Measurements from ENCODE around the gene ITK. TPM values are rescaled to one million over a fixed set of nuclear protein-coding genes. Genes with fewer than 3 reads are reported as not detected.

Gene ITK
- 100 to 1,000 TPM; 152 to 156 TPM for total RNA-seq

DNA sequence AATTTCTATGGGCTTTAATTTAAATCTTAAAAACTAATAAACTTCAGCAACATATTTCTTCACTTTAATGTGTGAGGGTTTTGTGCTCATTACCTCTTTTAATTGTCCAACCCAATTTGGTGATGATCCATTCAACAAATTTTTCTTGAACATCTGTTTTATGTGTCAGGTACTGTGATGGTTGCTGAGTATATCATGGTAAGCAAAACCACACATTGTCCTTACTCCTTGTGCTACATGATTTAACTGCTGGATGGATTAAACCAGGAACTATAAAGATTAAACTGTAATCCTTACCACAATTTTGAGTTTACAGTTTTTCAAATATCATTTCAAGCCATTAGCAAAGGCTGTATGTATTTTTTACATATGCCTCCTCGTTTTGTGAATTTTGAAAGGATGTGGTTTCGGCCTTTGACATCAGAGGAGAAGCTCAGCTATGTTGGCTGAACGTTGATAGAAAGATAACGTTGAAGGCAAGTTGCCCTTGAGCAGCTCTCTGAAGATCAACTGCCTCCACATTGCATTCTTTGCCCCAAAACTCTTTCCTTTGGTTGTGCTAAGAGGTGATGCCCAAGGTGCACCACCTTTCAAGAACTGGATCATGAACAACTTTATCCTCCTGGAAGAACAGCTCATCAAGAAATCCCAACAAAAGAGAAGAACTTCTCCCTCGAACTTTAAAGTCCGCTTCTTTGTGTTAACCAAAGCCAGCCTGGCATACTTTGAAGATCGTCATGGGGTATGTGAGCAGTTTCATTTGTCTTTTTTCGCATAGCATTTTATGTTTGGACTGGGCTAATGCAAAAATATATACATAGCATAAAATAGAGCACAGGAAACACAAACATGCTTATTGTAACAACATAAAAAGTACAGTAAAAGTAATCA, at the start of gene ITK:
ITK (plus strand) TSS at position 467 of the 891 bp plus-strand sequence; CDS start at position 605, 138 bp downstream.
- CTCF ChIA-PET: interaction anchor here (1.0 to 1.9 kb wide), 3 partner anchors 10 to 14 kb away, joined by 4 to 9 read pairs (median 5); no protein-coding TSS in a partner anchor
- POLR2A ChIA-PET: interaction anchor here (0.5 to 4.4 kb wide), 10 partner anchors 10 to 413 kb away, joined by 3 to 60 read pairs (median 6); partner anchors contain the start of gene MED7

DNA sequence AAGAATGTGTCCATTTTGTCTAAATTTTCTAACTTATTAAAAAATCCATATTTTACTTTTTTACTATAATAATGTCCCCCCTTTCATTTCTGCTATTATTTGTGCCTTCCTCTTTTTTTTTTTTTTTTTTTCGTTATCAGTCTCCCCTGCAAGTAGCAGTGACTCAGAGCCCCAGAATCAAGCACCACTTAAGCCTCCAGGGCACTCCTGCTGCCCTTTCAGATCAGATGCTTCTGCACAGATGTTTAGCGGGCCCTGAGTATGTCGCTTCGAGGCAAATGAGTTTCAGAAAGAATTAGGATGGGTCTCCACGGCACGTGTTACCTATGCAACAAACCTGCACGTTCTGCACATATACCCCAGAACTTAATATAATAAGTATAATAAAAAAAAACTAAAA, 49.7 kb upstream of the ITK start:
- CTCF ChIA-PET: interaction anchor here (0.7 kb wide), 1 partner anchor 24 kb away, joined by 5 read pairs; no protein-coding TSS in a partner anchor
- POLR2A ChIA-PET: no interaction called here

DNA sequence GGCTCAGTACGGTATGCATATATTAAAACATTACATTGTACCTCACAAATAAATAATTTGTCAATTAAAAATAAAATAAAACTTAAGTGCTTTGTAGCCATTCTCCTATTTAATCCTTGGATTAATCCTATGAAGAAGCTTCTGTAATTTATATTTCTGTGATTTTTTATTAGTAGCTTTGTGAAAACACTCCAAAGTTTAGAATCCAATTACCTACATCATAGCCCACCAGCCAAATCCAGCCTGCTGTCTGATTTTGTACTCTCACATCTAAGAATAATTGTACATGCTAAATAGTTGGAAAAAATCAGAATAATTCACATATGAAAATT, 48.4 kb upstream of the ITK start:
- POLR2A ChIA-PET: no interaction called here
- CTCF ChIA-PET: interaction anchor here (1.0 to 1.5 kb wide), 7 partner anchors 8 to 212 kb away, joined by 3 to 7 read pairs (median 4); partner anchors contain the start of gene MED7

GRCh38 chr5:157137691-157138090, 42.9 kb upstream of the ITK start:
- CTCF ChIA-PET: no interaction called here
- POLR2A ChIA-PET: no interaction called here

- ChIA-PET CTCF (interaction anchor here (0.8 to 1.7 kb wide), 10 partner anchors 10 to 209 kb away, joined by 3 to 7 read pairs (median 3); no protein-coding TSS in a partner anchor), POLR2A (interaction anchor here (0.6 to 2.4 kb wide), 18 partner anchors 30 to 588 kb away, joined by 3 to 16 read pairs (median 4); partner anchors contain the start of gene ITK)
These were observed 38.1 kb upstream of the ITK start, which contains the start of gene MED7 for GRCh38 chr5:157142317-157143126. TSS of gene MED7 (minus strand) at chr5:157142865. CDS start at chr5:157139431, 3,434 bp downstream.

- ChIA-PET CTCF (interaction anchor here (0.8 to 1.7 kb wide), 10 partner anchors 9 to 209 kb away, joined by 3 to 7 read pairs (median 4); no protein-coding TSS in a partner anchor), POLR2A (interaction anchor here (0.6 to 2.4 kb wide), 19 partner anchors 29 to 587 kb away, joined by 3 to 16 read pairs (median 4); partner anchors contain the start of gene ITK)
These were observed 37.3 kb upstream of the ITK start for GRCh38 chr5:157143127-157143971.

DNA sequence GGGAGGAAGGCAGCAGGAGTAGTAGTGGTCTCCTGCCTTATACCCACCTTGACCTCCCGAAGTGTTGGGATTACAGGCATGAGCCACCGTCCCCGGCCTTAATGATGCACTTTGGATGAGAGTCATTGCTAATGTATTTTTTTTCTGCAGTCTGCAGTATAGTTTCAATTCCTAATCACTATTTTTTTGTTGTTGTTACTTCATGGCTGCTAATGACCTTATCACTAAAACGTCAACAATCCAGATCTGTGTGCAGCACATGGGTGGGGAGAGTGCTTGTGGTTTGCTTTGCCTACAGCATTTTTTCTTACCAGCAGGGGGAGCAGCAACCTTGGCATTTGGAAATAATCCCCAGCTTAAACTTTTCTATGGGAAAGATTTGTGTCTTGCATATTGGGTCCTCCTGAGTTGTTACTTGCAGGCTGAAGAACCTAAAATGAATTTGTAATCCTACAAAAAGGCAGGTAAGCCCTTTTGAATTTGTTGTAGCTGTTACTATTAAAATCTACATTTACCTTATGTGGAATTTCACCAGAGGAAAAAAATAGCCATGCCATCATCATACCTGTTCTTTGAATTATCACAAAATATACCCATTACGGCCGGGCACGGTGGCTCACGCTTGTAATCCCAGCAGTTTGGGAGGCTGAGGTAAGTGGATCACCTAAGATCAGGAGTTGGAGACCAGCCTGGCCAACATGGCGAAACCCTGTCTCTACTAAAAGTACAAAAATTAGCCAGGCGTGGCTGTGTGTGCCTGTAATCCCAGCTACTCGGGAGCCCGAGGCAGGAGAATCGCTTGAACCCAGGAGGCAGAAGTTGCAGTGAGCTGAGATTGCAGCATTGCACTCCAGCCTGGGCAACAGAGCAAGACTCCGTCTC, 31.7 kb upstream of the ITK start:
- ChIA-PET CTCF (interaction anchor here (0.6 to 2.9 kb wide), 22 partner anchors 13 to 226 kb away, joined by 3 to 12 read pairs (median 4); partner anchors contain the start of gene CYFIP2), POLR2A (interaction anchor here (0.6 to 1.7 kb wide), 3 partner anchors 40 to 53 kb away, joined by 3 to 4 read pairs (median 4); no protein-coding TSS in a partner anchor)

DNA sequence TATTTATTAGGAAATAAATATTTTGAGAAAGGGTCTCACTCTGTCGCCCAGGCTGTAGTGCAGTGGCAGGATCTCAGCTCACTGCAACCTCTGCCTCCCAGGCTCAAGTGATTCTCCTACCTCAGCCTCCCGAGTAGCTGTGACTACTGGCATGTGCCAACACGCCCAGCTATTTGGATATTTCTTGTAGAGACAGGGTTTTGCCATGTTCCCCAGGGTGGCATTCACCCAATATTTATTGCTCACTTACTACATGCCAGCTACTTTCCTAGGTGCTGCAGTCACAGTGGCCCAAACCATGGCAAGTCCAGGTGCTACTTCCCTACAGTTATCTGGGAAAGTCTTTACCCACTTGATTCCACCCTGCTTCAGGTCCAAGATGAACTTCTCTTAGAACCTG, 29.6 kb upstream of the ITK start:
- ChIA-PET CTCF (no interaction called here), POLR2A (no interaction called here)

GRCh38 chr5:157155297-157155696, 25.3 kb upstream of the ITK start:
- CTCF ChIA-PET: interaction anchor here (1.0 kb wide), 1 partner anchor 36 kb away, joined by 3 read pairs; no protein-coding TSS in a partner anchor

GRCh38 chr5:157157293-157157891, 23.2 kb upstream of the ITK start:
- POLR2A ChIA-PET: interaction anchor here (0.9 kb wide), 1 partner anchor 20 kb away, joined by 3 read pairs; no protein-coding TSS in a partner anchor
- CTCF ChIA-PET: no interaction called here

More at GRCh38 chr5:157155297-157155696, 25.3 kb upstream of the ITK start:
- POLR2A ChIA-PET: interaction anchor here (0.8 to 1.8 kb wide), 4 partner anchors 24 to 34 kb away, joined by 3 to 8 read pairs (median 7); no protein-coding TSS in a partner anchor

GRCh38 chr5:157159209-157159751, 21.4 kb upstream of the ITK start:
- CTCF ChIA-PET: no interaction called here
- POLR2A ChIA-PET: interaction anchor here (1.0 kb wide), 1 partner anchor 28 kb away, joined by 3 read pairs; no protein-coding TSS in a partner anchor

- POLR2A ChIA-PET: interaction anchor here (1.0 kb wide), 1 partner anchor 27 kb away, joined by 3 read pairs; no protein-coding TSS in a partner anchor
- CTCF ChIA-PET: no interaction called here
These were observed 20.6 kb upstream of the ITK start for GRCh38 chr5:157160001-157160400.

- ChIA-PET CTCF (interaction anchor here (1.5 to 2.3 kb wide), 3 partner anchors 10 to 13 kb away, joined by 4 to 5 read pairs (median 5); no protein-coding TSS in a partner anchor), POLR2A (no interaction called here)
These were observed 18.6 kb upstream of the ITK start for GRCh38 chr5:157161996-157162395.

- POLR2A ChIA-PET: no interaction called here
- CTCF ChIA-PET: interaction anchor here (0.6 to 2.3 kb wide), 4 partner anchors 9 to 111 kb away, joined by 4 to 6 read pairs (median 5); no protein-coding TSS in a partner anchor
These were observed 17.6 kb upstream of the ITK start for GRCh38 chr5:157162919-157163510.

DNA sequence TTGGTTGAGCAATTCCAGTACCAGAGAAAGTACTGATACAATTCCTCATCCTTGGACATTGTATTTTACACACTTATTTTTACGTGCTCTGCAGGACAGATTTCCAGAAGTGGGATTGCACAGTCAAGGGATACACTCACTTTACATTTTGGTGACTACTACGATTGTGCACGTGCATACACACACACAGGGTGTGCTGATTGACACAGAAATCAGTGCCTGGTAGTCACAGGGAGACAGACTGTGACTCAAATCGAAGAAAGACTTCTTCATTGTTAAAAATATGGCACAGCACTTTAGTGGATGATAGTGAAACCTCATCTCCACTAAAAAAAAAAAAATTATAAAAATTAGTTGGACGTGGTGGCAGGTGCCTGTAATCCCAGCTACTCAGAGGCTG, 16.1 kb upstream of the ITK start:
- POLR2A ChIA-PET: no interaction called here
- CTCF ChIA-PET: no interaction called here

GRCh38 chr5:157165261-157165660, 15.4 kb upstream of the ITK start:
- POLR2A ChIA-PET: no interaction called here
- CTCF ChIA-PET: no interaction called here

Measured in activated CD8-positive, alpha-beta memory T cell treated with anti-CD3 and anti-CD28 coated beads for 36 hours (primary cell).